Transverse colon (tissue), 4 donors: ENCODE measurements around the gene PPCDC. TPM values are rescaled to one million over a fixed set of nuclear protein-coding genes. Genes with fewer than 3 reads are reported as not detected.
A peak's percentile ranks its signal among the peaks of the same experiment; 100 is the strongest.

ENCODE experiments used
- DNase-seq: peaks from one replicate; pipeline ENCODE4 v3.0.0-alpha.2; 2019
- H3K27ac ChIP-seq, 4 donors: fragments of 200-600 bp; sonication (generic); 2 replicates each; pipeline ENCODE4 v1.5.1; 2016 to 2018; ENCODE audit warnings: inconsistent platforms in 4 of 4
- H3K27me3 ChIP-seq: fragments of 200-600 bp; sonication (generic); 2 replicates; pipeline ENCODE4 v1.5.1; 2017; ENCODE audit warnings: inconsistent platforms
- H3K36me3 ChIP-seq, 4 donors: fragments of 200-600 bp; sonication (generic); 2 replicates each; pipeline ENCODE4 v1.5.1; 2017 to 2019; ENCODE audit warnings: inconsistent platforms in 4 of 4
- H3K4me1 ChIP-seq, 4 donors: fragments of 200-600 bp; sonication (generic); 2 replicates each; pipeline ENCODE4 v1.5.1; 2017 to 2020; ENCODE audit warnings: inconsistent platforms in 4 of 4
- H3K4me3 ChIP-seq, 4 donors: fragments of 200-600 bp; sonication (generic); 1 replicate in 1 of 4; 2 replicates in 3 of 4; pipeline versions ENCODE4 v1.5.1 to v1.6.1; 2017 to 2019; ENCODE audit warnings: inconsistent platforms in 4 of 4
- H3K9me3 ChIP-seq, 2 donors: fragments of 200-600 bp; sonication (generic); 2 replicates each; pipeline ENCODE4 v1.5.1; 2017 to 2019; ENCODE audit warnings: inconsistent platforms in 2 of 2
- CTCF ChIP-seq, 5 experiments: fragments of 200-600 bp in 3 of 5; fragments of 450-650 bp in 2 of 5; sonication (generic) in 3 of 5; IDR thresholded peaks; 1 replicate in 2 of 5; 2 replicates in 3 of 5; pipeline ENCODE4 v1.5.1; 2016 to 2017; ENCODE audit warnings: antibody characterized with exemption in 5 of 5, inconsistent platforms in 3 of 5, mild to moderate bottlenecking in 2 of 5, moderate library complexity in 1 of 5
- EP300 ChIP-seq: sonication (generic); formaldehyde crosslinking; IDR thresholded peaks from one replicate; pipeline ENCODE4 v1.6.1; 2017; ENCODE audit warnings: antibody characterized with exemption, low read depth
- POLR2A ChIP-seq: fragments of 450-650 bp; IDR thresholded peaks from one replicate; pipeline ENCODE4 v1.6.1; 2016; ENCODE audit warnings: antibody characterized with exemption, mild to moderate bottlenecking, moderate library complexity
- POLR2AphosphoS5 ChIP-seq, 3 donors: sonication (generic); formaldehyde crosslinking; IDR thresholded peaks; one replicate each; pipeline ENCODE4 v1.6.1; 2016; ENCODE audit warnings: antibody characterized with exemption in 3 of 3
- WGBS, 2 donors: methylation state at CpG; one replicate each; pipeline ENCODE4 v1.1.5; 2018; ENCODE audit warnings: low coverage in 1 of 2; 5-methylcytosine and 5-hydroxymethylcytosine counted together
- in situ Hi-C, 4 donors: fragments of 200-750 bp; cut with MboI; loops; one replicate each; pipeline versions ENCODE4 v1.15.0 to v1.15.1; 2017; ENCODE audit warnings: low sequenced_read_pairs in 3 of 4, low pct_ligation_motif_present in 1 of 4, low pct_unique_long_range_greater_than_20kb in 1 of 4
- intact Hi-C: fragments of 100-400 bp; cut with DNase I; formaldehyde crosslinking; loops from one replicate; pipeline ENCODE4 v1.15.1; 2023; ENCODE audit warnings: low total_unique reads
- total RNA-seq, 4 donors: library from RNA; depleted of rRNA; stranded (reverse); fragments of >200 nt; gene quantifications; one replicate each; pipeline ENCODE4 v1.1.0, GENCODE V29; 2016

Gene PPCDC
- total RNA-seq, 4 donors from 2014 or later = 5.2 to 54.5 (median 25.2) TPM

GRCh38 chr15:75045332-75046015, 22.1 kb downstream of the PPCDC start:
- Histone ChIP-seq H3K4me1 (peaks cover 45 to 67% (median 56%) of the 10 kb centered on the region in 4 donors), H3K36me3 (no peaks in the 10 kb centered on the region), H3K27ac (peak overlapping the region; percentile 81 to 87 (median 82)), H3K9me3 (no peaks in the 10 kb centered on the region), H3K27me3 (no peaks in the 10 kb centered on the region), H3K4me3 (no peak overlapping the region)
- no peak for TF ChIP-seq EP300
- TF ChIP-seq CTCF (IDR thresholded peaks at IDR 0.05) = no peak
- TF ChIP-seq POLR2A = no peak
- no peak for TF ChIP-seq POLR2AphosphoS5 (IDR thresholded peaks at IDR 0.05)
- in situ Hi-C loops = no loop called here
- DNase-seq = no peak
- 89 to 100% methylated on average over 1 to 6 of the region's 6 CpGs for WGBS, 2 donors
- intact Hi-C loops = no loop called here

- Histone ChIP-seq H3K4me1 (peaks cover 36 to 54% (median 40%) of the 10 kb centered on the region in 4 donors), H3K36me3 (no peaks in the 10 kb centered on the region), H3K4me3 (no peak overlapping the region), H3K9me3 (no peaks in the 10 kb centered on the region), H3K27me3 (no peaks in the 10 kb centered on the region), H3K27ac (peak overlapping the region in 3 of 4 donors; percentile 76 to 87 (median 81))
- 98% methylated on average over 10 of the region's 10 CpGs; no CpG with 5 or more reads in 1 of the 2 donors for WGBS, 2 donors
- DNase-seq = no peak
- in situ Hi-C loops (no loop called here), intact Hi-C loops (no loop called here)
- TF ChIP-seq POLR2A = no peak
- no peak for TF ChIP-seq EP300
- no peak for TF ChIP-seq CTCF (IDR thresholded peaks at IDR 0.05)
- TF ChIP-seq POLR2AphosphoS5 (IDR thresholded peaks at IDR 0.05) = no peak
Measured at GRCh38 chr15:75048394-75048793, 25.0 kb downstream of the PPCDC start.

GRCh38 chr15:75049392-75049791, 26.0 kb downstream of the PPCDC start:
- no peaks in the 10 kb centered on the region for H3K36me3 ChIP-seq
- intact Hi-C loops (no loop called here), in situ Hi-C loops (no loop called here)
- peak; percentile 63 for DNase-seq
- H3K27me3 ChIP-seq = no peaks in the 10 kb centered on the region
- 55% methylated on average over 7 of the region's 11 CpGs; no CpG with 5 or more reads in 1 of the 2 donors for WGBS, 2 donors
- H3K4me3 ChIP-seq = no peak overlapping the region
- H3K9me3 ChIP-seq = no peaks in the 10 kb centered on the region
- TF ChIP-seq EP300 (no peak), CTCF (IDR thresholded peaks at IDR 0.05) (no peak), POLR2A (no peak), POLR2AphosphoS5 (IDR thresholded peaks at IDR 0.05) (no peak)
- H3K27ac ChIP-seq = peak overlapping the region in 2 of 4 donors; percentile 7 to 87
- peaks cover 28 to 52% (median 34%) of the 10 kb centered on the region in 4 donors for H3K4me1 ChIP-seq

- in situ Hi-C loops = no loop called here
- intact Hi-C loops = no loop called here
- DNase-seq = no peak
- WGBS, 2 donors = 92 to 100% methylated on average over 1 to 2 of the region's 2 CpGs
- Histone ChIP-seq H3K27ac (no peak overlapping the region), H3K36me3 (no peaks in the 10 kb centered on the region), H3K9me3 (no peaks in the 10 kb centered on the region), H3K27me3 (no peaks in the 10 kb centered on the region), H3K4me1 (peaks cover 25 to 51% (median 35%) of the 10 kb centered on the region in 4 donors), H3K4me3 (no peak overlapping the region)
- TF ChIP-seq EP300 (no peak), POLR2AphosphoS5 (IDR thresholded peaks at IDR 0.05) (no peak), POLR2A (no peak), CTCF (IDR thresholded peaks at IDR 0.05) (no peak)
Measured at GRCh38 chr15:75050283-75050682, 26.9 kb downstream of the PPCDC start.
